ENCODE measurements around the gene PSMA2.

PSMA2 gene

GRCh38 chr7:42972699-42973500 is 40.9 kb upstream of the PSMA2 start:
- H3K27me3 ChIP-seq (ENCODE audit: insufficient read depth, low read length, poor library complexity), result peaks cover 16% of the 10 kb centered on the region
- H3K36me3 ChIP-seq (ENCODE audit: insufficient read depth, low read length), result no peaks in the 10 kb centered on the region
- DNase-seq (no peak), ATAC-seq (ENCODE audit: insufficient read depth, low read depth) (no peak)
- no peak overlapping the region for H2AFZ ChIP-seq (ENCODE audit: low read depth, low read length)
- no peaks in the 10 kb centered on the region for H3K79me2 ChIP-seq (ENCODE audit: insufficient read depth, low read length)
- H3K4me2 ChIP-seq (ENCODE audit: insufficient read depth, low read length), result no peak overlapping the region
- TF ChIP-seq EZH2 (IDR thresholded peaks at IDR 0.05; ENCODE audit: borderline replicate concordance, low read depth, low read length, severe bottlenecking), result no peak
- TF ChIP-seq CTCF (IDR thresholded peaks at IDR 0.05; ENCODE audit: borderline replicate concordance, extremely low read depth, low read length, poor library complexity, severe bottlenecking), result no peak
- H3K27ac ChIP-seq (ENCODE audit: low read length), result no peak overlapping the region
- no peaks in the 10 kb centered on the region for H3K4me1 ChIP-seq (ENCODE audit: insufficient read depth, low read length)
- H3K9me3 ChIP-seq (ENCODE audit: insufficient read depth, low read length, severe bottlenecking), result no peaks in the 10 kb centered on the region
- no peak overlapping the region for H3K4me3 ChIP-seq (ENCODE audit: low read depth in 1 of 2, low read length in 2 of 2)
- H3K9ac ChIP-seq (ENCODE audit: low read depth, low read length), result no peak overlapping the region
- no peaks in the 10 kb centered on the region for H4K20me1 ChIP-seq (ENCODE audit: insufficient read depth, low read length)

GRCh38 chr7:42967391-42967790 is 35.4 kb upstream of the PSMA2 start:
- no peak overlapping the region for H3K27ac ChIP-seq (ENCODE audit: low read length)
- H3K27me3 ChIP-seq (ENCODE audit: insufficient read depth, low read length, poor library complexity), result peaks cover 7% of the 10 kb centered on the region
- H3K4me3 ChIP-seq (ENCODE audit: low read depth in 1 of 2, low read length in 2 of 2), result no peak overlapping the region
- no peaks in the 10 kb centered on the region for H3K9me3 ChIP-seq (ENCODE audit: insufficient read depth, low read length, severe bottlenecking)
- no peak for DNase-seq
- H3K36me3 ChIP-seq (ENCODE audit: insufficient read depth, low read length), result no peaks in the 10 kb centered on the region
- H3K79me2 ChIP-seq (ENCODE audit: insufficient read depth, low read length), result no peaks in the 10 kb centered on the region
- no peak overlapping the region for H3K9ac ChIP-seq (ENCODE audit: low read depth, low read length)
- H3K4me1 ChIP-seq (ENCODE audit: insufficient read depth, low read length), result no peaks in the 10 kb centered on the region
- TF ChIP-seq CTCF (IDR thresholded peaks at IDR 0.05; ENCODE audit: borderline replicate concordance, extremely low read depth, low read length, poor library complexity, severe bottlenecking), result no peak
- TF ChIP-seq EZH2 (IDR thresholded peaks at IDR 0.05; ENCODE audit: borderline replicate concordance, low read depth, low read length, severe bottlenecking), result no peak
- no peaks in the 10 kb centered on the region for H4K20me1 ChIP-seq (ENCODE audit: insufficient read depth, low read length)
- H2AFZ ChIP-seq (ENCODE audit: low read depth, low read length), result no peak overlapping the region
- ATAC-seq (ENCODE audit: insufficient read depth, low read depth), result no peak
- no peak overlapping the region for H3K4me2 ChIP-seq (ENCODE audit: insufficient read depth, low read length)

GRCh38 chr7:42964849-42965805 is 33.2 kb upstream of the PSMA2 start:
- TF ChIP-seq EZH2 (IDR thresholded peaks at IDR 0.05; ENCODE audit: borderline replicate concordance, low read depth, low read length, severe bottlenecking) (no peak), CTCF (IDR thresholded peaks at IDR 0.05; ENCODE audit: borderline replicate concordance, extremely low read depth, low read length, poor library complexity, severe bottlenecking) (no peak)
- Histone ChIP-seq H3K79me2 (ENCODE audit: insufficient read depth, low read length) (no peaks in the 10 kb centered on the region), H3K4me1 (ENCODE audit: insufficient read depth, low read length) (no peaks in the 10 kb centered on the region), H3K9me3 (ENCODE audit: insufficient read depth, low read length, severe bottlenecking) (no peaks in the 10 kb centered on the region), H2AFZ (ENCODE audit: low read depth, low read length) (no peak overlapping the region), H4K20me1 (ENCODE audit: insufficient read depth, low read length) (no peaks in the 10 kb centered on the region), H3K36me3 (ENCODE audit: insufficient read depth, low read length) (no peaks in the 10 kb centered on the region), H3K9ac (ENCODE audit: low read depth, low read length) (no peak overlapping the region), H3K27me3 (ENCODE audit: insufficient read depth, low read length, poor library complexity) (peaks cover 7% of the 10 kb centered on the region), H3K27ac (ENCODE audit: low read length) (no peak overlapping the region), H3K4me2 (ENCODE audit: insufficient read depth, low read length) (no peak overlapping the region), H3K4me3 (ENCODE audit: low read depth in 1 of 2, low read length in 2 of 2) (no peak overlapping the region)
- ATAC-seq (ENCODE audit: insufficient read depth, low read depth) (no peak), DNase-seq (no peak)
